Colonic mucosa (tissue), 4 donors: ENCODE measurements around the gene ELMO3. TPM values are rescaled to one million over a fixed set of nuclear protein-coding genes. Genes with fewer than 3 reads are reported as not detected.

Experiments used
- DNase-seq: peaks from one replicate; pipeline ENCODE4 v3.0.0-alpha.2; 2020
- H3K27ac ChIP-seq: fragments of 200-600 bp; one replicate; pipeline ENCODE4 v1.8.0; 2021
- H3K27me3 ChIP-seq: fragments of 200-600 bp; one replicate; pipeline ENCODE4 v1.8.0; 2021
- H3K36me3 ChIP-seq: fragments of 200-600 bp; one replicate; pipeline ENCODE4 v1.8.0; 2021
- H3K4me1 ChIP-seq: fragments of 200-600 bp; one replicate; pipeline ENCODE4 v1.8.0; 2021; ENCODE audit warnings: mild to moderate bottlenecking
- H3K4me3 ChIP-seq: fragments of 200-600 bp; one replicate; pipeline ENCODE4 v1.8.0; 2021
- H3K9ac ChIP-seq, 2 donors: one replicate each; pipeline ENCODE4 v1.7.0; 2013; ENCODE audit warnings: control low read depth in 2 of 2, low read depth in 2 of 2, low read length in 2 of 2
- H3K9me3 ChIP-seq: fragments of 200-600 bp; one replicate; pipeline ENCODE4 v1.8.0; 2021
- CTCF ChIP-seq: fragments of 200-600 bp; IDR thresholded peaks from one replicate; pipeline ENCODE4 v1.8.0; 2022; ENCODE audit warnings: antibody characterized with exemption, mild to moderate bottlenecking
- intact Hi-C: fragments of 100-400 bp; cut with DNase I; formaldehyde crosslinking; loops from one replicate; pipeline ENCODE4 v1.14.1; 2022
- total RNA-seq, 2 donors: library from RNA; stranded (reverse); fragmentation: NEBNext Ultra II Directional in 1 of 2; extraction: Animal tissue kit (Norgen Biotek cat#: 25700) in 1 of 2; gene quantifications; one replicate each; pipeline ENCODE4 v1.2.1, GENCODE V29; 2021
- donor health status: healthy.
- donor health status: DM: no; HTN: no; CAD: no.
- donor health status: DM: no; HTN: no; CAD: no.

Gene ELMO3
- total RNA-seq, 2 donors from 2014 or later: 60.7 to 75.6 TPM

DNA sequence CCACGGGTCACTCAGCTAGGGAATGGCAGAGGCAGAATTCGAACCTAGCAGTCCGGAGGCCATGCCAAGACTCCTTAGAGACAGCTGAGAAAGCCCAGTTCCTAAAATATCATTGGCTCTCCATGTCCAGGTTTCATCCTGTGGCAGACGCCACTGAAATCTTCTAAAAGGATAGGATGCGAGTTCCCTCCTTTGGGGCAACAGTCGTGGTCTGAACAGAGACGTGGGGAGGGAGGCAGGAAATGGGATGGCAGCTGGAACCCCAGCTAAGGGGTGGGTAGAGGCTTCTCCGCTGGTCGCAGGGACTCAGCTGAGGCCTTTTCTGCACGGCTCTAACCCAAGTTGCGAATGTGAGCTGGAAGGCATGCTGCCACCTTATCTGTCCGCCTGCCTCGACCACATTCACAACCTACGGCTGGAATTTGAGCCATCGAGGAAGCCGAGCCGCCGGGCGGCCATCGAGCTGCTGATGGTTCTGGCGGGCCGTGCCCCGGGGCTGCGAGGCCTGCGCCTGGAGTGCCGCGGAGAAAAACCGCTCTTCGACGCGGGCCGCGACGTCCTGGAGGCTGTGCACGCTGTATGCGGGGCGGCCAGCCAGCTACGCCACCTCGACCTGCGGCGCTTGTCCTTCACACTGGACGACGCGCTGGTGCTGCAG lies 36.3 kb upstream of the ELMO3 start:
- no peak for DNase-seq
- H3K27ac ChIP-seq: no peak overlapping the region
- peaks cover 24% of the 10 kb centered on the region for H3K4me1 ChIP-seq
- H3K27me3 ChIP-seq: peaks cover 31% of the 10 kb centered on the region
- no peaks in the 10 kb centered on the region for H3K36me3 ChIP-seq
- H3K9ac ChIP-seq: peak overlapping the region in 1 of 2 donors; percentile 19
- no peak for TF ChIP-seq CTCF
- H3K9me3 ChIP-seq: no peaks in the 10 kb centered on the region
- intact Hi-C loops: no loop called here
- peak overlapping the region; percentile 28 for H3K4me3 ChIP-seq

DNA sequence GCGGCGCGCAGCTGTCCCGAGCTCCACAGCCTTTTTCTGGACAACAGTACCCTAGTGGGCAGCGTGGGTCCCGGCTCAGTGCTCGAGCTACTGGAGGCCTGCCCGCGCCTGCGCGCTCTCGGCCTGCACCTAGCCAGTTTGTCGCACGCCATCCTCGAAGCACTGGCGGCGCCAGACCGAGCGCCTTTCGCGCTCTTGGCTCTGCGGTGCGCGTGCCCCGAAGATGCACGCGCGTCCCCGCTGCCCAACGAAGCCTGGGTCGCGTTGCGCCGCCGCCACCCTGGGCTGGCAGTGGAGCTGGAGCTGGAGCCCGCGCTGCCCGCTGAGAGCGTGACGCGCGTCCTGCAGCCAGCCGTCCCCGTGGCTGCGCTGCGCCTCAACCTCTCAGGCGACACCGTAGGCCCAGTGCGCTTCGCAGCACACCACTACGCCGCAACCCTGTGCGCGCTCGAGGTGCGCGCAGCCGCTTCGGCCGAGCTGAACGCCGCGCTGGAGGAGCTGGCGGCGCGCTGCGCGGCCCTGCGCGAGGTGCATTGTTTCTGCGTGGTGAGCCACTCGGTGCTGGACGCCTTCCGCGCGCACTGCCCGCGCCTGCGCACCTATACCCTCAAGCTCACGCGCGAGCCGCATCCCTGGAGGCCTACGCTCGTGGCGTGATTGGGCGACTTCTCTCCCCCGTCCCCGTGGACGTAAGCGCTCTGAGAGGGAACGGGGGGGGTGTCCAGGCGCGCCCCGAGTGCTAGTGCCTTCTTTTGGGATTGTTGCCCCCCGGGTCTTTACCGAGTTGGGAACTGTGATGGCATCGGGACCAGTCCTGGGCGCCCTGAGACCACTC lies 35.5 kb upstream of the ELMO3 start:
- intact Hi-C loops: no loop called here
- Histone ChIP-seq H3K27ac (no peak overlapping the region), H3K4me1 (peaks cover 19% of the 10 kb centered on the region), H3K36me3 (no peaks in the 10 kb centered on the region), H3K9ac (peak overlapping the region; percentile 19 to 30), H3K9me3 (no peaks in the 10 kb centered on the region), H3K27me3 (peaks cover 31% of the 10 kb centered on the region), H3K4me3 (peak overlapping the region; percentile 28)
- DNase-seq: peak; percentile 52
- no peak for TF ChIP-seq CTCF

GRCh38 chr16:67163999-67164558 lies 34.9 kb upstream of the ELMO3 start:
- Histone ChIP-seq H3K36me3 (no peaks in the 10 kb centered on the region), H3K27me3 (peaks cover 31% of the 10 kb centered on the region), H3K27ac (no peak overlapping the region), H3K9me3 (no peaks in the 10 kb centered on the region), H3K4me1 (peaks cover 19% of the 10 kb centered on the region), H3K9ac (peak overlapping the region; percentile 30 to 46), H3K4me3 (peak overlapping the region; percentile 28)
- intact Hi-C loops: no loop called here
- TF ChIP-seq CTCF: no peak
- no peak for DNase-seq

GRCh38 chr16:67164599-67165061 lies 34.3 kb upstream of the ELMO3 start, which contains the start of gene HSF4:
HSF4 (plus strand) TSS chr16:67164745; CDS start chr16:67164812, 67 bp downstream.
- H3K9ac ChIP-seq: peak within 1 kb of the TSS; percentile 46 to 47
- peaks cover 31% of the 10 kb centered on the region for H3K27me3 ChIP-seq

More at GRCh38 chr16:67164599-67165061, 34.3 kb upstream of the ELMO3 start, which contains the start of gene HSF4:
- H3K4me1 ChIP-seq: peaks cover 24% of the 10 kb centered on the region
- no peak within 1 kb of the TSS for H3K27ac ChIP-seq
- intact Hi-C loops: no loop called here
- H3K9me3 ChIP-seq: no peaks in the 10 kb centered on the region
- peak; percentile 78 for DNase-seq
- no peak for TF ChIP-seq CTCF
- H3K36me3 ChIP-seq: no peaks in the 10 kb centered on the region
- peak within 1 kb of the TSS; percentile 28 for H3K4me3 ChIP-seq
